ENCODE data around the gene POTED. TPM values are rescaled to one million over a fixed set of nuclear protein-coding genes. Genes with fewer than 3 reads are reported as not detected.
"Not testable (repeated sequence)": the region's sequence is repeated elsewhere in the genome, so short reads cannot be mapped to it uniquely, and the experiment has no call there.

The POTED gene
- total RNA-seq: not detected in 2 replicates

DNA sequence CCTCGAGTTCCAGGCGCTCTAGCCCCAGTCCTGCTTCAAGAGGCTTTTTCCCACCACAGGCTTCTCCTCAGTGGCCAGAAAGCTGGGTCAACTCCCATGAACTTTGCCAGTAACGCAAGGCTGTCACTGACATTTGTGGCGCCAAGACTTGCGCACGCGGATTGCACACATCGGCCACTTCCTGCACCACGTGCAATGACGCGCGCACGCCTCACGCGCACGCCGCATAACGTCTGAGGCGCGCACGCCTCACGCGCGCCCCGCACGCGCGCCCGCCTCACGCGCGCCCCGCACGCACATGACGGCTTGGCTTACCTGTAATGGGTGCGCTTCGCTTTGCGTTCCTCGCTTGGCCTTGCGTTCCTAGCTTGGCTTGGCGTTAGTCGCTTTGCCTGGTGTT is at the start of gene POTED:
Gene POTED, plus strand, starts transcription at position 301 of the 400 bp plus-strand sequence. CDS start 452 bp downstream, outside the sequence.
- DNase-seq (ENCODE audit: low spot score); H3K9me3 Mint-ChIP-seq; H3K4me3 Mint-ChIP-seq; intact Hi-C loops (cut with micrococcal nuclease); H3K27ac Mint-ChIP-seq; H3K27me3 Mint-ChIP-seq (ENCODE audit: insufficient read depth); H3K4me1 Mint-ChIP-seq (ENCODE audit: low read depth); H3K36me3 Mint-ChIP-seq (ENCODE audit: low read depth): not testable (repeated sequence)

DNA sequence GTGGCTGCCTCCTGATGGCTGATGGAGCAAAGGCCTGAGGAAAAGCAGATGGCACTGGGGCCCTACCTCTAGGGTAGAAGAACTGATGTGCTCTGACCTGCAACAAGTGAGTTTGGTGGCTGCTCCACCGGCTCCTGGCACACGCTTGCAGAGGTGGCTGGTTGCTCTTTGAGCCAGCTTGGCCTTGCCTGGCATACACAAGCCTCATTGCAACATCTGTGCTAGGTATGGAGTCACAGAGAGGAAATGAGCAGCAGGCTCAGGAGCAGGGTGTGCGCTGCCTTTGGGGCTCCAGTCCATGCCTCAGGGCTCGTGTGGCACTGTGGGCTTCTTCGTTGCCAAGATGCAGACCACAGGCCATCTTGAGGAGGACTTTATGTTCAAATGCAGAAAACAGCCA is 40.5 kb downstream of the POTED start:
- H3K4me3 Mint-ChIP-seq; H3K9me3 Mint-ChIP-seq; H3K27ac Mint-ChIP-seq; H3K27me3 Mint-ChIP-seq (ENCODE audit: insufficient read depth); H3K36me3 Mint-ChIP-seq (ENCODE audit: low read depth); H3K4me1 Mint-ChIP-seq (ENCODE audit: low read depth); DNase-seq (ENCODE audit: low spot score); intact Hi-C loops (cut with micrococcal nuclease): not testable (repeated sequence)

GRCh38 chr21:13651746-13652145 is 42.2 kb downstream of the POTED start:
- H3K27ac Mint-ChIP-seq; H3K9me3 Mint-ChIP-seq; H3K27me3 Mint-ChIP-seq (ENCODE audit: insufficient read depth); H3K4me1 Mint-ChIP-seq (ENCODE audit: low read depth); intact Hi-C loops (cut with micrococcal nuclease); H3K36me3 Mint-ChIP-seq (ENCODE audit: low read depth); DNase-seq (ENCODE audit: low spot score); H3K4me3 Mint-ChIP-seq: not testable (repeated sequence)
